Upper lobe of left lung (tissue), 4 donors: ENCODE measurements around the gene LYL1.

ENCODE experiments used
- EP300 ChIP-seq, 4 donors: sonication (generic); formaldehyde crosslinking; IDR thresholded peaks; one replicate each; pipeline ENCODE4 v1.5.1; 2017; ENCODE audit warnings: antibody characterized with exemption in 4 of 4, control low read depth in 2 of 4
- POLR2A ChIP-seq, 4 donors: fragments of 450-650 bp; IDR thresholded peaks; one replicate each; pipeline ENCODE4 v1.5.1; 2016 to 2017; ENCODE audit warnings: antibody characterized with exemption in 4 of 4, mild to moderate bottlenecking in 2 of 4
- POLR2AphosphoS5 ChIP-seq, 2 donors: sonication (generic); formaldehyde crosslinking; IDR thresholded peaks; one replicate each; pipeline ENCODE4 v1.5.1; 2017; ENCODE audit warnings: antibody characterized with exemption in 2 of 2
- TF ChIP-seq, protein P1 (sequence below), 6 experiments: fragments of 450-650 bp in 4 of 6; fragments of 200-600 bp in 2 of 6; sonication (generic) in 2 of 6; IDR thresholded peaks; one replicate each; pipeline ENCODE4 v1.5.1; 2016 to 2019; ENCODE audit warnings: antibody characterized with exemption in 6 of 6

DNA sequence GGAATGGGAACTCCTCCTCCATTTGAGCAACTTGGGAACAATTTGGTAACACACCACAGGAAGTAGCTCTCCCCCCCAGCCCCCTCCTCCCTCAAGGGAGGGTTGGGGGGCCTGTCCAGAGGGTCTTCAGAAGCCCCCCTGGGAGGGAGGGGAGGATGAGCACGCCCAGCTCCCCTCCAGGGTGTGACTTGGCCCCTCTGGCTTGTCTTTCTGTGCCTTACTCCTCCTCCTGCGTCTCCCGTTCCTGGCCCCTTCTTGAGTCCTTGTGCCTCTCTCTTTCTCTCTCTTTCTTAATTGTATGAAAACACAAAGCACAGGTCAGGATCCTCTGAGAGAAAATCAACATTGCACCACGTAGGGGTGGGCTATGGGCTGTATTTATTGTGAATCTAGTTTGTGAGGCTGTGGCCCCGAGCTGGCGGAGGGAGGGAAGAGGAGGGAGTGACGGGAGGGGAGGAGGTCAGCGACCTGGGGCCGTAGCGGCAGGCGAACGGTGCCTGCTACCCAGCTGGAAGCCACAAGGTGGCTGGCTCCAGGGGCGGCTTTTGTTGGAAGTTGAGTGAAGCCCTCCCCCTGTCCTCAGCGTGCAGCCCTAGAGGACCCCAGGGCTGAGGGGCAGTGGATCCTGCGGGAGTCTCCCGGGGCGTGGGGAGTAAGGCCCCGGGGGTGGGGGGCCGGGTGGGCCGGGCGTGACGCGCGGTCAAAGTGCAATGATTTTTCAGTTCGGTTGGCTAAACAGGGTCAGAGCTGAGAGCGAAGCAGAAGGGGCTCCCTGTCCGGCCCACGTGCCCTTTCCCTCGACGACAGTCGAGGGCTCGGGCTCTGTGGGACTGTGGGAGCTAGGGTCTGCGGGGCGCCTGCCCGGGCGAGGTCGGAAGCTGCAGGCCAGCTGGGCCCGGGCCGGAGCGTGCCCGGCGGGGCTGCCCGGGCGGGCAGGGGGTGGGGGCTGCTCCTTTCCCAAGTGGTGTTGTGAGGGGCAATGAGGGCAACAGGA, 6.4 kb downstream of the LYL1 start:
- TF ChIP-seq, protein P1, sequence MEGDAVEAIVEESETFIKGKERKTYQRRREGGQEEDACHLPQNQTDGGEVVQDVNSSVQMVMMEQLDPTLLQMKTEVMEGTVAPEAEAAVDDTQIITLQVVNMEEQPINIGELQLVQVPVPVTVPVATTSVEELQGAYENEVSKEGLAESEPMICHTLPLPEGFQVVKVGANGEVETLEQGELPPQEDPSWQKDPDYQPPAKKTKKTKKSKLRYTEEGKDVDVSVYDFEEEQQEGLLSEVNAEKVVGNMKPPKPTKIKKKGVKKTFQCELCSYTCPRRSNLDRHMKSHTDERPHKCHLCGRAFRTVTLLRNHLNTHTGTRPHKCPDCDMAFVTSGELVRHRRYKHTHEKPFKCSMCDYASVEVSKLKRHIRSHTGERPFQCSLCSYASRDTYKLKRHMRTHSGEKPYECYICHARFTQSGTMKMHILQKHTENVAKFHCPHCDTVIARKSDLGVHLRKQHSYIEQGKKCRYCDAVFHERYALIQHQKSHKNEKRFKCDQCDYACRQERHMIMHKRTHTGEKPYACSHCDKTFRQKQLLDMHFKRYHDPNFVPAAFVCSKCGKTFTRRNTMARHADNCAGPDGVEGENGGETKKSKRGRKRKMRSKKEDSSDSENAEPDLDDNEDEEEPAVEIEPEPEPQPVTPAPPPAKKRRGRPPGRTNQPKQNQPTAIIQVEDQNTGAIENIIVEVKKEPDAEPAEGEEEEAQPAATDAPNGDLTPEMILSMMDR (IDR thresholded peaks at IDR 0.05), result peak in 4 of 6 experiments; percentile 23 to 38 (median 30)
- TF ChIP-seq POLR2A (IDR thresholded peaks at IDR 0.05) (no peak), POLR2AphosphoS5 (IDR thresholded peaks at IDR 0.05) (no peak), EP300 (IDR thresholded peaks at IDR 0.05) (no peak)
